HG03378 (cell line): ENCODE data around the gene GPC1.

Experiments used
- ATAC-seq: cut with Tn5 transposase; IDR thresholded peaks from one replicate; pipeline ENCODE4 v1.9.1; 2021; ENCODE audit warnings: mild to moderate bottlenecking, moderate library complexity; ENCODE audit not compliant: unreplicated experiment

Gene GPC1

GRCh38 chr2:240396623-240397541 lies 38.6 kb upstream of the GPC1 start:
- ATAC-seq = no peak

- ATAC-seq = no peak
Measured at GRCh38 chr2:240397542-240397916, 37.9 kb upstream of the GPC1 start.

- ATAC-seq = no peak
Measured at GRCh38 chr2:240397924-240398645, 37.4 kb upstream of the GPC1 start.

- no peak for ATAC-seq
Measured at GRCh38 chr2:240398661-240399267, 36.7 kb upstream of the GPC1 start.

GRCh38 chr2:240399419-240400324 lies 35.8 kb upstream of the GPC1 start:
- ATAC-seq = no peak

- no peak for ATAC-seq
Measured at GRCh38 chr2:240400371-240401161, 34.9 kb upstream of the GPC1 start.

GRCh38 chr2:240401308-240401707 lies 34.2 kb upstream of the GPC1 start:
- no peak for ATAC-seq

- no peak for ATAC-seq
Measured at GRCh38 chr2:240401781-240402551, 33.5 kb upstream of the GPC1 start.

GRCh38 chr2:240402566-240403272 lies 32.7 kb upstream of the GPC1 start:
- ATAC-seq = no peak

GRCh38 chr2:240403396-240404104 lies 31.9 kb upstream of the GPC1 start:
- ATAC-seq = no peak

- ATAC-seq = no peak
Measured at GRCh38 chr2:240404174-240404852, 31.1 kb upstream of the GPC1 start.

- no peak for ATAC-seq
Measured at GRCh38 chr2:240405133-240405532, 30.3 kb upstream of the GPC1 start.

- ATAC-seq = no peak
Measured at GRCh38 chr2:240405684-240406313, 29.7 kb upstream of the GPC1 start.

GRCh38 chr2:240407090-240407489 lies 28.4 kb upstream of the GPC1 start:
- no peak for ATAC-seq

GRCh38 chr2:240410004-240410403 lies 25.5 kb upstream of the GPC1 start:
- ATAC-seq = no peak

GRCh38 chr2:240410808-240411207 lies 24.7 kb upstream of the GPC1 start:
- ATAC-seq = no peak
